GM10266 (cell line): ENCODE data around the gene BLOC1S1.

Experiments used
- DNase-seq: peaks from one replicate; pipeline ENCODE4 v3.0.0; 2012; ENCODE audit errors: extremely low spot score
- CTCF ChIP-seq: IDR thresholded peaks from 2 replicates; pipeline ENCODE4 v1.5.1; 2012; ENCODE audit warnings: mild to moderate bottlenecking, low read depth; ENCODE audit not compliant: control insufficient read depth, insufficient read depth; ENCODE audit errors: missing control alignments

BLOC1S1 gene

DNA sequence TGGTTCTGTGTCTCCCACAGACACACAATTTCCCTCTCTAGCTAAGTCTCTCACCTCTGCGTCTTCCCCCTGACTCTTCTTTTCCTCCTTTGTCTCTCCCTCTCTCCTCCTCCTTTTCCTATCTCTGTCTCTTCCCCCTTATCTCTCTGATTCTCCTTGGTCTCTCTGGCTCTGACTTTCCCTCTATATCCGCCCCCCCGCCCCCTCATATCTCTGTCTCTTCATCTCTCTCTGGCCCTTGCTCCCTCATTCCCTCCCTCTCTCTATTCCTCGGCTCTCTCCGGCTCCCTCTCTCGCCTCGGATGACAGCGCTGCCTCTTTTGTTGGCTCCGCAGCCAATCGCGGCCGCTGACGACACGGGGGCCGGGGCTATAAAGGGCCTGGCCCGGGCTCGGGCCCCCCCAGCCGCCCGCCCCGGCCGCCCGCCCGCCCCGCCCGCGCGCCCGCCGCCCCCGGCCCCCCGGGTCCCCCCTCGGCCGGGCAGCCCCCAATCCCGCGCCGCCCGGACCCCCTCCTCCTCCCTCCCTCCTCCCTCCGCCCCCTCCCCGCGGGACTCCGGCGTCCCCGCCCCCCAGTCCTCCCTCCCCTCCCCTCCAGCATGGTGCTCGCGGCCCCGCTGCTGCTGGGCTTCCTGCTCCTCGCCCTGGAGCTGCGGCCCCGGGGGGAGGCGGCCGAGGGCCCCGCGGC, 27.0 kb downstream of the BLOC1S1 start, which contains the start of gene GDF11:
Gene GDF11 (plus strand): TSS at position 404 of the 687 bp plus-strand sequence. CDS start 195 bp downstream, at position 599.
- peak; percentile 91 for DNase-seq
- no peak for TF ChIP-seq CTCF

DNA sequence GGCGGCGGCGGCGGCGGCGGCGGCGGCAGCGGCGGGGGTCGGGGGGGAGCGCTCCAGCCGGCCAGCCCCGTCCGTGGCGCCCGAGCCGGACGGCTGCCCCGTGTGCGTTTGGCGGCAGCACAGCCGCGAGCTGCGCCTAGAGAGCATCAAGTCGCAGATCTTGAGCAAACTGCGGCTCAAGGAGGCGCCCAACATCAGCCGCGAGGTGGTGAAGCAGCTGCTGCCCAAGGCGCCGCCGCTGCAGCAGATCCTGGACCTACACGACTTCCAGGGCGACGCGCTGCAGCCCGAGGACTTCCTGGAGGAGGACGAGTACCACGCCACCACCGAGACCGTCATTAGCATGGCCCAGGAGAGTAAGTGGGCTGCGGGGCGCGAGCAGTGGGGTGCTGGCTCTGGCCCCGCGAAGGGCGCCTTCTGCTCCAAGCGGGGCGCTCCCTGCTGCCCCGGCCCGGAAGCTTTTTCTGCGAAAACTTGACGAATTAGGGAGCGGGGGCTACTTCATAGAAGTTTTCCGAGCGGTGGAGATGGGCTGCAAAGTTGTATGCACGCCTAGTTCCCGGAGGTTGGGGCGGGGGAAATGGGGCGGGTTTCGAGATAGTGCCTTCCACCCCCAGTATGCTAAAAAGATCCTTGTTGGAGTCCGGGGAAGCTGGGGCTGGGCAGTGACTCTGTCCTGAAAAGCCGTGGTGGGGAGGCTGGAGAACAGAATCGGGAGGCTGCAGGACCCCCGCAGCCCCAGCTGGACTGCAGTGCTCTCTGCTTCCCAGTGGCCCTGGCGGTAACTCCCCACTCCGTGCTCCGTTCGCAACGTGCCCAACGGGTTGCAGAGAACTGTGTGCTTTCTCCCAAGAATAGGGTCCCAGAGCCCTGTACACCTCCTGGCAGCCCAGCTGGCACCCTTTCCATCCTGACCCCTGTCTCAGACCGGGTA, 27.8 kb downstream of the BLOC1S1 start:
- peak; percentile 66 for DNase-seq
- peak; percentile 27 for TF ChIP-seq CTCF

GRCh38 chr12:55744340-55745030, 28.6 kb downstream of the BLOC1S1 start:
- DNase-seq, result no peak
- TF ChIP-seq CTCF, result no peak

- TF ChIP-seq CTCF, result no peak
- peak; percentile 29 for DNase-seq
Observed at GRCh38 chr12:55745361-55746173, 29.7 kb downstream of the BLOC1S1 start.

- TF ChIP-seq CTCF, result no peak
- DNase-seq, result no peak
Observed at GRCh38 chr12:55746174-55746912, 30.5 kb downstream of the BLOC1S1 start.

DNA sequence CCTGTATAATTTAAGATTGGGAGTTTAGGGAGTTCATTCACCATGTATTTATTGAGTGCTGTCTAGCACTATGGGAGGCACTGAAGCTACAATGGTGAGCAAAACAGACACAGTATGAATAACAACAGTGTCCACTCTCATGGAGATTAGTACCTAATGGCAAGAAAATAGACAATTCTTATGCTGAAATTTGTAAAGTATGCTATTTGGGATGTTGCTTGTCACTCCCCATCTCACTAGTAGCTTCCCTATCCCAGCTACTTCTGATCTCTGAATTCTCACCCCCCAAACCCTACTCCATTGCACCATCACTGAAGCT, 31.0 kb downstream of the BLOC1S1 start:
- no peak for TF ChIP-seq CTCF
- DNase-seq, result no peak
